Ecto neural progenitor cell (in vitro differentiated cells): ENCODE measurements around the gene RTL3.
"Not testable (repeated sequence)": the region's sequence is repeated elsewhere in the genome, so short reads cannot be mapped to it uniquely, and the experiment has no call there.

Experiments used
- DNase-seq: peaks from one replicate; pipeline ENCODE4 v3.0.0-alpha.2; 2018; ENCODE audit warnings: low spot score

RTL3 gene, protein sequence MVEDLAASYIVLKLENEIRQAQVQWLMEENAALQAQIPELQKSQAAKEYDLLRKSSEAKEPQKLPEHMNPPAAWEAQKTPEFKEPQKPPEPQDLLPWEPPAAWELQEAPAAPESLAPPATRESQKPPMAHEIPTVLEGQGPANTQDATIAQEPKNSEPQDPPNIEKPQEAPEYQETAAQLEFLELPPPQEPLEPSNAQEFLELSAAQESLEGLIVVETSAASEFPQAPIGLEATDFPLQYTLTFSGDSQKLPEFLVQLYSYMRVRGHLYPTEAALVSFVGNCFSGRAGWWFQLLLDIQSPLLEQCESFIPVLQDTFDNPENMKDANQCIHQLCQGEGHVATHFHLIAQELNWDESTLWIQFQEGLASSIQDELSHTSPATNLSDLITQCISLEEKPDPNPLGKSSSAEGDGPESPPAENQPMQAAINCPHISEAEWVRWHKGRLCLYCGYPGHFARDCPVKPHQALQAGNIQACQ

DNA sequence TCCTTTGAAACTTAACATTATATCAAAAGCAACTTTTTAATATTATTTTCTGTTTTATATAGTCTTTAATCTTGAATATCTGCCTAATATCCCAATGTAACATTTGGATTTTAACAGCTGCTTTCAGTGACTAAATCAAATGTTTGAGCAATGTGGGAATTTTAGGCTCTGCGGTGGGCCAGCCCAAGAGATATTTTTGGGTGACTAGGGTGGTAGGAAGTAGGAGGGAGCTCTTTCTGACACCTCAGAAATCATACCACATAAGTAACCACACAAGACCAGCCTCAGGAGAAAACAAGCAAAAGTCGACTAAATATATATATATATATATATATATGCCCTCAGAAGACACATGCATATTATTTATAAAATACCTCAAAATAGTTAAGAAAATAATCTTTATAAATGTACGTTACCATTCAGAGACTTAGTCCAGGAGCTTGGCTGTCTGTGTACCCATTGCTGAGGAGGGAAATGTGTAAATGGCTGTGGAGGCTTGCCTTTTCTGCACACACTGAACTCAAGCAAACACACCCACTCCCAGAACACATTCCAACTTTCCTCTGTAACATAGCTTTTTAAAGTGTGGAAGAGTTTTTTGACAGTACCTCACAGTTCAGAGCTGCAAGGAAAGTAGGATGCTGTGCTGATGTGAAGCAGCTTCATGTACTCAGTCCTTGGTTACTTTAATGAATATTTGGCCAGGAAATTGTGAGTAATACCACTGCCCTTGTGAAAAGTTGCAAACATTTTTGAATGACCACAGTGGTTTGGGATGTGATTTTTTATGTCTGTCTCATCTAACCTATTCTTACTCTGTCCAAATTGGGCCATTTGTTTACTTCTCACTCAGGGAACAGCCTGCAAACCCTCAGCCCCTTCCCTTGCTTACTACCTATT, at the start of gene RTL3:
Gene RTL3 (minus strand): TSS at position 484 of the 900 bp plus-strand sequence. CDS start 908 bp downstream, outside the sequence.
- DNase-seq = no peak

DNA sequence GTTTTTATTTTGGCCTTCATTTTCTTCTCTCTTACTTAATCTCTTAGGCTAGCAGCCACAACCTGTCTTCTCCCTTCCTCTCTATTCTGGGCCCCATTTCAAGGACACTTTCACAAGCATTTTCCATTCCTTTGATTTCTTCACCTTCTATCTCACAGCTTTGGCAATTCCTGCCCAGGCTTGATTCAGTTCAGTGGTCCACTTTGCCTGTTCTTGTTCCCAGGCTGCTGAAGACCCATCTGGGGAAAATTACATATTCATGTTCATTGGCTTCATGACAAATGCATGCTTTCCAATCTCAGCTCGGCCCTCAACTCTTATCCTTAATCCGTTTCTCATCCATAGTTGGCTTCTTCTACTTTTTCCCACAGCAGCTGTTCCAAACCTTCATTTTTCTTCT, 49.7 kb upstream of the RTL3 start:
- no peak for DNase-seq

DNA sequence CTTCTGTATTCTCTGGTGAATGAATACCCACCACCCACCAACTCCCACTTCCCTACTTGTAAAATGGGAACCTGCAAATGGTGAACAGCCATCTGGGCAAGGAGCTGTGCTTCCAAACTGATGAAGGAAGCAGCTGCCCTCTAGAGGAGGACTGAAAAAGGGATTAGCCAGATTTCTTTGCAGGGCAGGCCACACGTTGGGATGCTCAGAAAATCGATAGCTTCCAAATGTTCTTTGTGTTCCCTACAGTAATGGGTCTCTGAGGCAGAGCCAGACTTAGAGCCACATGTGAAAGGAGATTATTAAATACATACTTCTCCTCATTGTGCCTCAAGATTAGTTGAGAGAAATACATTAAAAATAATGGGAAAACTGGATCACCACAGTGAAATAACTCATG, 49.1 kb upstream of the RTL3 start:
- no peak for DNase-seq

DNA sequence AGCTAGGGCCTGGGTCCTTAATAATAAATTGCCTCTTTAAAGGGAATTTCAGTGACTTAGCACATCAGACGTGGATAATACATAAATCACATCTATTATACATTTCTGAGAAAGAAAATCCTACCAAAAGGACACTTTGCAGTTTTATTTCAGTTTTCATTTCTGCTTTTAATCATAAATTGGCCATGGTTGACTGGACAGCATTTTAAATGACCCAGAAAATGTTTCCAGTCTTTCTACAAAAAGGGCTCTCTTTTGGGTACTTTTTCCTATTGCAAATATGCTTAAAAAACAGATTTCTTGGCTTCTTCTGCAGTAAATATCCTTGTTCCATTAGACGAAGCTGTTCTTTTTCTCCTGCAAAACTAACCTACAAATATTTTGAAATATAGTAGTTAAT, 46.9 kb upstream of the RTL3 start:
- no peak for DNase-seq

DNA sequence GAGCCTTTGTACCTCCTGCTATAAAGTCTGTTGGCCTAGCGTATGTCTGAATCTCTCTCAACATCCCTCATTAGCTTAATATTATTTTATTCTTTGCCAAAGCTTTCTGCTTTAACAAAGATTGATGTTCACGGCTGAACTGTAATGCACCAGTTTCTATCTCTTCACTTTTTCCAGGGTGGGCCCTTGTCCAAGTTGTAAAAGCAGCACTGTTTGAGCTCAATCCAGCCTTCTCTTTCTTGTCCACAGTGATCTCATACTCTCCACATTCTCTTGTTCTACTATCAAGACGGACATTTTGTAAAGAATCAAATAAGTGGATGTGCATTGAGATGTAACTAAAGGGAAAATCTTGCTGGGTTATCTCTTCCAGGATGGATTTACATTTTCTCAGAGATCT, 34.4 kb upstream of the RTL3 start:
- DNase-seq = no peak

DNA sequence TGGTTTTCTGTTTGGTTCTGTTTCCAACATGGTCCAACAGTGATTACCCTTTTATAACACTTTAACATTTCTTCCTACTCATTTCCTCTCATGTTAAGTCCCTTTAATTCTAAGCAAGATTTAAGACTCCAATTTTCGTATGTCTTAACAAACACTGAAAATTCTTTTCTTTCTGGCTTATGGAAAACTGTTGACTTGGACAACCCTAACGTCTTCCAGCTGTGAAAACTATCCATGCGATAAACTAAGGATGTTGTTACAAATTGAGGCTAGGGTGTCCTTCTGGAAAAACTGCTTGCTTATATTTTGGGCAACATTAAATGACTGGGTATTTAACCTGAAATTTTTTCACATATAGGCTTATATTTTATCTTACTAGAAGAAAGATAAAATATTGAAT, 33.9 kb upstream of the RTL3 start:
- no peak for DNase-seq

- DNase-seq = no peak
These were observed 28.5 kb upstream of the RTL3 start for GRCh38 chrX:78687586-78687985.

DNA sequence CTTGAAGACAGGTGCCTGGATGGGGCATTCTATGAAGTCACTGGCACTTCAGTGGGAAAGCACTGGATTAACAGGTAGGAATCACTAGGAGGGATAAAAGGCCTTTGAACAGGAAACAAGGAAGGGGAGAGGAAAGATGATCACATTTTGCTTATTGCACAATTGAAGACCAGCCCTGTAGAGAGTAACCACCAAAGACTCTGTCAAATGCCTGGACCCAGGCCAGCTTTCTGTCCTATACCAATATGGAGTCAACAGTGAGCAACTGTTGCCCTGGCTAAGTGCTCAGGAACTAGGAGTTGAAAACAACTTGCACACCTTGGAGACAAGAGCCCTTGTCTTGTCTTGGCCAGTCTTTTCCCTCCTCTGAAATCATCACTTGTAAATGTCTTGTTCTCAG, 14.1 kb upstream of the RTL3 start:
- DNase-seq = no peak

DNA sequence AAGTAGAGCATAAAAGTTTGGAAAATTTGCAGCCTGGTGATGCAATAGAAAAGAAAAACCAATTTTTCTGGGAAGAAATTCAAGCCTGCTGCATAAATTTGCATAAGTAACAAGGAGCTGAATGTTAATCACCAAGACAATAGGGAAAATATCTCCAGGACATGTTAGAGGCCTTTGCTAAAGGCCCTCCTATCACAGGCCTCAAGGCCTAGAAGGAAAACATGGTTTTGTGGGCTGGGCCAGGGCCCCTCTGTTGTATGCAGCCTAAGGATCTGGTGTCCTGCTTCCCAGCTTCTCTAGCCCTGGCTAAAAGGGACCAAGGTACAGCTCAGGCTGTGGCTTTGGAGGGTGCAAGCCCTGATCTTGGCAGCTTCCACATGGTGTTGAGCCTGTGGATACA, 6.2 kb upstream of the RTL3 start:
- no peak for DNase-seq

DNA sequence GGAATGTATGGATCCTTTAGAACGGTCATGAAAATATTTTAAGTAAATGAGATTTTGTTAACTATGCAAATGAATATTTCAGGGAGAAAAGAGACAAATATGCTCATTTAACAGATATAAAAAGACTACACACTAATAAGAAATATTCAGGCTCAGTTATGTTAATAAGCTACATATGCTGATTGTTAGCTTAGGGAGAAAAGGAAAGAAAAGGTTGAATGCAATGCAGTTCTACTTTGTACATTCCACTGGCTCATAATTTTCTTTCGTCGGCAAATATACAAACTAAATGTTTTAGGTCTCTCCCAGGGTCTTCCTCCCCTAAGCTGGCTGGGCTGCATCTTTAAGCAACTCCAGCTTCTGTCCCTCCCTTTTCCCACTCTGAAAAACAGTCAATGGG, 2.7 kb upstream of the RTL3 start:
- no peak for DNase-seq

DNA sequence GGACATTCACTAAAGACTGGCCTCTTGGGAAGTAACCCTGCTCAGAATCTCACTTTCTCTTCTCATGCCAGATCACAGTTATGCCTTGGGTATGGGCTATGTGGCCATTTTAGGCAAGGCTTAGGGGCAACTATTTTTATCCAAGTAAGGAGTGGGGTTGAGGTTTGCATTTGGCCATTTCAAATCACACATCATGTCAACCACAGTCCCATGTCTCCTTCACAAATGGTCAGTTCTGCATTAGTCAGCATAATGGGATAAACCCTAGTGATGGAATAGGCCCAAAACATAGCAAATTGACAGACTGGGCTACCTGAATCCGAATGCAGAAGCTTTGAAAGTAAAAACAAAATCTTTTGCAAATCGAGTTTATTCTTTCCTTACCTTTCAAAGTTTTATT, 827 bp upstream of the RTL3 start:
- DNase-seq = no peak

- DNase-seq = no peak
These were observed 714 bp downstream of the RTL3 start for GRCh38 chrX:78658414-78658813.

DNA sequence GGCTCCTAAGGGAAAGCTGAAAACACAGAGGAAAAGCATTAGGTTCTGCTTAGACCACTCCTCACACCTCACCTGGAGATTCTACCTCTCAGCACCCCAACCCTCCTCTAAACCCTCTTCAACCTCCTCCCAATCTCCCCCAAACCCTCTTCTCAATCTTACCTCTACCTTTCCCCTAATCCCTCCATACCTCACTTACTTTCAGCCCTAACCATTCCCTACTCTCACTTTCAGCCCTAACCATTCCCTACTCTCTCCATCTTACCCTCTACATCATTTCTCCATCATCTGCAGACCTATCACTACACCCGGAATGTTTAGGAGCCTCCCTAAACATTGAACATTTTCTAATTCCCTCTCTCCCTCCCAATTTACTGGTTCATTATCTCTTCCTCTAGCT, 3.5 kb downstream of the RTL3 start:
- no peak for DNase-seq

DNA sequence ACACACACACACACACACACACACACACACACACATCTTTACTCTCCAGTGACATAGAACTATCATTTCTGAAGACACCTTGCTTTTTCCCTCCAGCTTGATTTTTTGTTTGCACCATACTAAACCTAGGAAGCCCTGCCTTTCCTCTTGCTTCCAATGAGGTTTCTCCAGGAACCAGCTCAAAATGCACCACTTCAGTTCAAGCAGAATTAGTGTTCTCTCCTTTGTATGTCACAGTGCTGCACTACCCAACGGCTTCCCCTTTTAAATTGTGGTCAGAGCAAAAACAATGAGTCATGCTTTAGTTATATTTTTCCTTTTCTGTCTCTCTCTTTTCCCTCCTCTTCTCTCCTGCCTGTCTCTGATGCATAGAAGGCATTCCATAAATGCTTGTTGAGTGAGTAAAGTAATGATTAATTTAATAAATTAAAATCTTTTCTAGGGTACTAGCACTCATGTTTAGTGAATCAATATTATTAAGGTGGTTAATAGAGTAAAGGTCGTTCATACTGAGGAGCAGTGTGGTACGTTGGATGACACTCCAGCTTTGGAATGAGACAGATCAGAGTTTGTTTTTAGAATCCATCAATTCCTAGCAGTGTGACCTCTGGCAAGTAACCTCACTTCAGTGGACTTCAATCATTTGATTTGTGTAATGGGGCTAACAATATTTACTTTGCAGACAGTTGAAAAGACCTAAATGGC, 5.9 kb downstream of the RTL3 start:
- no peak for DNase-seq

GRCh38 chrX:78650906-78651437, 8.2 kb downstream of the RTL3 start:
- no peak for DNase-seq

DNA sequence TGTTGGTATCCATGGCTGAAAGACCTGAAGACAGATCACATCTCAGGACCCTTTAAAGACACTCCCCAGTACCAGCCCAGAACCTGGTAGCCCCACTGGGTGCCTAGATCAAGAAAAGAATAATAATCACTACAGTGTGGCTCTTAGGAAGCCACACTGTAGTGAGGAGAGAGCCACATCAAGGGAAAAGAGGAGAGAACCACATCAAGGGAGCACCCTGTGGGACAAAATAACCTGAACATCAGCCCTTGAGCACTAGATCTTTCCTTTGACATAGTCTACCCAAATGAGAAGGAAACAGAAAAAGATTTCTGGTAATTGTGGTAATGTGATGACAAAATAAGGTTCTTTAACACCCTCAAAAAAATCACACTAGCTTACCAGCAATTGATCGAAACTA, 15.3 kb downstream of the RTL3 start:
- DNase-seq = no peak

DNA sequence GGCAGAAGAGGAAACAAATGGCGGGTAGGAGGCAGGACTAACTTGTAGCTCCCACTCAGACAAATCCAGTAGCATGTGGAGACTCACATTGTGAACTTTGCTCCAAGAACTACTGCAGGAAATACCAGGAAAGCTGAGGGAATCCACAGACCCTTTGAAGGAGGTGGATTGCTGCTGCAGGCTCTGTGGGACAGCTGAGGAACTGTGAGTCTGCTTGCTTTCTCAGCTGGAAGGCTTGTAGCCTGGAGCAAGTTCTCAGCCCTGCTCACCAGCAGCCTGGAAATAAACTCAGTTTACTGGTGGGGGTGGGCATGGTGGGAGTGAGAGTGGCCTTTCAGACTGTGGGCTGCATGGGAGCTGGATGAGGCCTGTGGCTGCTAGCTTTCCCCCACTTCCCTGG, 16.0 kb downstream of the RTL3 start:
- DNase-seq = no peak

DNA sequence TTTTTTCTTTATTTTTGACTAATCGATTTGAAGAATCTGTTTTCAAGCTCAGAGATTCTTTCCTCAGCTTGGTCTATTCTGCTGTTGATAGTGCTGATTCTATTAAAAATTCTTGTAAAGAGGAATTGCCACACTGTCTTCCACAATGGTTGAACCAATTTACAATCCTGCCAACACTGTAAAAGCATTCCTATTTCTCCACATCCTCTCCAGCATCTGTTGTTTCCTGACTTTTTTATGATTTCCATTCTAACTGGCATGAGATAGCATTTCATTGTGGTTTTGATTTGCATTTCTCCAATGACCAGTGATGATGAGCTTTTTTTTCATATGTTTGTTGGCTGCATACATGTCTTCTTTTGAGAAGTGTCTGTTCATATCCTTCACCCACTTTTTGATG, 23.0 kb downstream of the RTL3 start:
- DNase-seq = not testable (repeated sequence)

GRCh38 chrX:78624962-78625909, 33.9 kb downstream of the RTL3 start:
- DNase-seq = no peak

GRCh38 chrX:78624426-78624825, 34.7 kb downstream of the RTL3 start:
- DNase-seq = no peak

DNA sequence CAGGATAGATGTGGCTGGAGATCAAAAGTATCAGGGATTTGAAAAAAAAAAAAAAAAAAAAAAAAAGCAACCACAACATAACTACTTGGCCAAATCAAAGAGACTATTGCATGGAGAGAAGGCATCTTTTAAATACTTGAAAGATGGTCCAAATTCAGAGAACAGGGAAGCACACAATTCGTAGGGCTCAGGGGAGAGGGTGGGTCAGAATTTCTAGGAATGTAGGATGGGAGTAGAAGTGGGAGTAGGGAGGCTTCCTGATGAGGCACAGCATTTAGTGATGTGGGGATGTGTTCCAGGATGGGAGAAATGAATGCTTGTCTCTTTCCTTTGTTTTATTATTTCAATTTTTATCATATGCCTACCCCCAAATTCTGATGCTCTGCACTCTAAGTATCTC, 36.3 kb downstream of the RTL3 start:
- DNase-seq = no peak
